HepG2 (cell line): ENCODE results near the gene KRTAP7-1. TPM values are rescaled to one million over a fixed set of nuclear protein-coding genes. Genes with fewer than 3 reads are reported as not detected.

ENCODE experiments used
- ATAC-seq: fragments of 200-7000 bp; cut with Tn5 transposase; 3 replicates; pipeline ENCODE4 v1.9.1; 2020; ENCODE audit warnings: mild to moderate bottlenecking, moderate library complexity
- BruUV-seq: library from RNA; stranded (reverse); fragments of 400-500 nt; replicated peaks from 2 replicates; lab custom pipeline; 2021; lab: Mats Ljungman, UMichigan
- CTCF ChIA-PET: fragments of 300-600 bp; formaldehyde crosslinking; extraction: SDS; loops from one replicate; lab custom pipeline; 2021; ENCODE audit warnings: low total read pairs, inconsistent platforms, low intra/inter-chr PET ratio; lab: Yijun Ruan, JAX
- POLR2A ChIA-PET: fragments of 350-600 bp; sonication (Branson Sonifier 250); formaldehyde crosslinking; loops from one replicate; lab custom pipeline; 2020; ENCODE audit warnings: antibody characterized with exemption, inconsistent platforms; lab: Yijun Ruan, JAX
- DNase-seq: peaks from one replicate; pipeline ENCODE4 v3.0.0-alpha.2; 2015; ENCODE audit warnings: low spot score
- FAIRE-seq: peaks from 3 replicates; lab custom pipeline; 2011; peaks lifted over from hg19 to GRCh38; lab: Jason Lieb, UNC
- H2AFZ ChIP-seq: one replicate; pipeline ENCODE4 v1.6.1; 2011; ENCODE audit warnings: low read length, inconsistent platforms
- H3K27ac ChIP-seq: fragments of 300-600 bp; 3 replicates; pipeline ENCODE4 v1.8.0; 2011; ENCODE audit warnings: mixed run types, mild to moderate bottlenecking, mixed read lengths, low read length, inconsistent platforms; ENCODE audit not compliant: insufficient read depth; ENCODE audit errors: extremely low read length
- H3K27me3 ChIP-seq, 2 experiments: fragments of 200-600 bp in 1 of 2; 2 replicates in 1 of 2; 3 replicates in 1 of 2; pipeline versions ENCODE4 v1.6.0 to v1.8.0; 2011; ENCODE audit warnings: low read length in 2 of 2, mild to moderate bottlenecking in 2 of 2, moderate library complexity in 2 of 2, inconsistent platforms in 1 of 2; ENCODE audit not compliant: insufficient read depth in 2 of 2, control insufficient read depth in 1 of 2
- H3K36me3 ChIP-seq, 2 experiments: fragments of 200-600 bp in 1 of 2; replicated peaks in 1 of 2; 2 replicates in 1 of 2; 3 replicates in 1 of 2; pipeline versions ENCODE4 v1.5.1 to v1.8.0; 2011; ENCODE audit warnings: low read length in 2 of 2, inconsistent platforms in 1 of 2; ENCODE audit not compliant: insufficient read depth in 2 of 2, control insufficient read depth in 1 of 2
- H3K4me1 ChIP-seq: 2 replicates; pipeline ENCODE4 v1.5.1; 2012; ENCODE audit warnings: low read length, inconsistent platforms; ENCODE audit not compliant: insufficient read depth
- H3K4me2 ChIP-seq: 2 replicates; pipeline ENCODE4 v1.6.0; 2011; ENCODE audit warnings: low read depth, low read length, inconsistent platforms
- H3K4me3 ChIP-seq, 3 experiments: fragments of 200-600 bp in 1 of 3; sonication (generic), shearing (Covaris generic) in 1 of 3; replicated peaks in 1 of 3; 2 replicates each; pipeline ENCODE4 v1.5.1; 2011 to 2016; ENCODE audit warnings: low read length in 3 of 3, inconsistent platforms in 2 of 3, low read depth in 2 of 3, mild to moderate bottlenecking in 2 of 3, control low read depth in 1 of 3, mixed read lengths in 1 of 3; ENCODE audit not compliant: insufficient read depth in 1 of 3
- H3K79me2 ChIP-seq: one replicate; pipeline ENCODE4 v1.6.1; 2011; ENCODE audit warnings: low read length, inconsistent platforms; ENCODE audit not compliant: insufficient read depth
- H3K9ac ChIP-seq: 2 replicates; pipeline ENCODE4 v1.6.0; 2011; ENCODE audit warnings: mild to moderate bottlenecking, low read depth, low read length, inconsistent platforms; ENCODE audit not compliant: insufficient read depth
- H3K9me3 ChIP-seq: 2 replicates; pipeline ENCODE4 v1.5.1; 2012; ENCODE audit warnings: mild to moderate bottlenecking, low read length
- H4K20me1 ChIP-seq: 2 replicates; pipeline ENCODE4 v1.6.0; 2011; ENCODE audit warnings: inconsistent platforms, mild to moderate bottlenecking, low read length, moderate library complexity; ENCODE audit not compliant: insufficient read depth
- DNMT1 ChIP-seq: sonication (generic); formaldehyde crosslinking; IDR thresholded peaks from 2 replicates; pipeline ENCODE4 v1.5.1; 2020; ENCODE audit warnings: mild to moderate bottlenecking, missing genetic modification reagents
- ETV6 ChIP-seq: sonication (generic); formaldehyde crosslinking; conservative IDR thresholded peaks from 2 replicates; pipeline ENCODE4 v1.4.0; 2020; ENCODE audit warnings: missing genetic modification reagents
- HNF1A ChIP-seq, 2 experiments: sonication (generic) in 1 of 2; formaldehyde crosslinking in 1 of 2; IDR thresholded peaks; 2 replicates each; pipeline versions ENCODE4 v1.4.0 to v1.6.1; 2016 to 2020; ENCODE audit warnings: borderline replicate concordance in 1 of 2, low read depth in 1 of 2, mild to moderate bottlenecking in 1 of 2, missing genetic modification reagents in 1 of 2
- KMT2A ChIP-seq: sonication (generic); formaldehyde crosslinking; IDR thresholded peaks from 2 replicates; pipeline ENCODE4 v1.4.0; 2020; ENCODE audit warnings: missing genetic modification reagents
- MAFK ChIP-seq, 2 experiments: IDR thresholded peaks in 1 of 2; conservative IDR thresholded peaks in 1 of 2; 2 replicates each; pipeline ENCODE4 v1.6.1; 2011; ENCODE audit warnings: improper control_type of control experiment in 2 of 2, low read length in 2 of 2
- NFAT5 ChIP-seq: sonication (generic); formaldehyde crosslinking; IDR thresholded peaks from 2 replicates; pipeline ENCODE4 v1.4.0; 2020; ENCODE audit warnings: missing genetic modification reagents
- PITX1 ChIP-seq: sonication (generic); formaldehyde crosslinking; IDR thresholded peaks from 2 replicates; pipeline ENCODE4 v1.5.1; 2020; ENCODE audit warnings: mild to moderate bottlenecking, missing genetic modification reagents
- SMC3 ChIP-seq: IDR thresholded peaks from 2 replicates; pipeline ENCODE4 v1.6.1; 2011; ENCODE audit warnings: low read length, improper control_type of control experiment
- STAT5B ChIP-seq: sonication (generic); formaldehyde crosslinking; IDR thresholded peaks from 2 replicates; pipeline ENCODE4 v1.4.0; 2020; ENCODE audit warnings: missing genetic modification reagents
- TMF1 ChIP-seq: sonication (generic); formaldehyde crosslinking; IDR thresholded peaks from 2 replicates; pipeline ENCODE4 v1.8.1; 2022; ENCODE audit warnings: low read depth, missing genetic modification reagents
- ZBTB8A ChIP-seq: sonication (generic); formaldehyde crosslinking; IDR thresholded peaks from 2 replicates; pipeline ENCODE4 v1.4.0; 2020; ENCODE audit warnings: mild to moderate bottlenecking, low read depth, missing genetic modification reagents, borderline replicate concordance
- ZNF317 ChIP-seq: sonication (generic); formaldehyde crosslinking; IDR thresholded peaks from 2 replicates; pipeline ENCODE4 v1.5.0; 2020; ENCODE audit warnings: mild to moderate bottlenecking, missing genetic modification reagents
- ZNF761 ChIP-seq: sonication (generic); formaldehyde crosslinking; conservative IDR thresholded peaks from 2 replicates; pipeline ENCODE4 v1.4.0; 2020; ENCODE audit warnings: mild to moderate bottlenecking, missing genetic modification reagents
- ZSCAN12 ChIP-seq: sonication (generic); formaldehyde crosslinking; IDR thresholded peaks from 2 replicates; pipeline ENCODE4 v1.9.0; 2021; ENCODE audit warnings: mild to moderate bottlenecking, missing genetic modification reagents
- WGBS: methylation state at CpG from one replicate; pipeline ENCODE4 v1.1.6; 2017; ENCODE audit warnings: low lambda C conversion rate; 5-methylcytosine and 5-hydroxymethylcytosine counted together
- in situ Hi-C: cut with HindIII; loops from 2 replicates; pipeline ENCODE4 v1.10.0; 2017; ENCODE audit warnings: low pct_unique_long_range_greater_than_20kb; ENCODE audit not compliant: extremely low pct_ligation_motif_present
- intact Hi-C: fragments of 100-400 bp; cut with micrococcal nuclease; formaldehyde crosslinking; loops from one replicate; pipeline ENCODE4 v1.10.0; 2022; ENCODE audit not compliant: unreplicated experiment
- polyA plus RNA-seq, 8 experiments: library from polyadenylated mRNA; depleted of rRNA in 3 of 8; stranded (reverse) in 7 of 8; unstranded in 1 of 8; fragments of >200 nt; fragmentation: Illumina TruSeq in 4 of 8; extraction: Trizol in 4 of 8; gene quantifications; 2 replicates each; pipeline versions ENCODE4 v1.2.1 to v1.2.3, GENCODE V29; 2011 to 2016; ENCODE audit warnings: low read depth in 4 of 8, missing spikeins in 1 of 8, mixed read lengths in 1 of 8; ENCODE audit not compliant: insufficient read depth in 1 of 8
- total RNA-seq, 5 experiments: library from RNA; depleted of rRNA; stranded (reverse); fragments of >200 nt; fragmentation: Illumina TruSeq; extraction: Trizol; gene quantifications; 2 replicates each; pipeline ENCODE4 v1.2.3, GENCODE V29; 2016; ENCODE audit warnings: low read depth in 1 of 5

The KRTAP7-1 gene
- total and polyA plus RNA-seq, 2 of the 13 experiments (the other 11 are each of a cell fraction or from before 2014, with no cell fraction given) = not detected

- in situ Hi-C loops = no loop called here
- BruUV-seq = no TSS peak
- H3K9me3 ChIP-seq = peaks cover 76% of the 10 kb centered on the region
- ChIA-PET CTCF (interaction anchor here (2.4 kb wide), 1 partner anchor 255 kb away, joined by 18 read pairs; no protein-coding TSS in a partner anchor), POLR2A (no interaction called here)
- no peak overlapping the region for H3K4me3 ChIP-seq
- no peaks in the 10 kb centered on the region for H3K4me1 ChIP-seq
- no peak for FAIRE-seq
- intact Hi-C loops = no loop called here
- no peak overlapping the region for H3K9ac ChIP-seq
- H3K4me2 ChIP-seq = no peak overlapping the region
- H4K20me1 ChIP-seq = no peaks in the 10 kb centered on the region
- no peak for ATAC-seq
- no peak overlapping the region for H3K27ac ChIP-seq
- H3K27me3 ChIP-seq = no peaks in the 10 kb centered on the region
- 32% methylated on average over 6 of the region's 6 CpGs for WGBS
- H3K36me3 ChIP-seq = no peaks in the 10 kb centered on the region
- DNase-seq = peak; percentile 2
- H2AFZ ChIP-seq = no peak overlapping the region
- H3K79me2 ChIP-seq = no peaks in the 10 kb centered on the region
- peak; percentile 64; the same call in 1 of the 2 replicates for TF ChIP-seq ZNF317
- no peak for TF ChIP-seq MAFK (conservative IDR thresholded peaks at IDR 0.05 in 1 of 2, IDR thresholded peaks at IDR 0.05 in 1 of 2; ENCODE audit: low read length in 2 of 2)
- TF ChIP-seq ZBTB8A (CRISPR knock-in tag) = no peak
- 0 out of 2 replicates have a peak, but pooled peaks have one; percentile 4 for TF ChIP-seq SMC3
- TF ChIP-seq NFAT5 (CRISPR knock-in tag) = no peak
- no peak for TF ChIP-seq STAT5B (CRISPR knock-in tag)
- no peak for TF ChIP-seq ZNF761 (CRISPR knock-in tag)
- no peak for TF ChIP-seq DNMT1 (CRISPR knock-in tag)
- TF ChIP-seq HNF1A (IDR thresholded peaks at IDR 0.05; ENCODE audit: low read depth) = no peak
- TF ChIP-seq HNF1A (CRISPR knock-in tag; IDR thresholded peaks at IDR 0.05; ENCODE audit: borderline replicate concordance) = no peak
- TF ChIP-seq ETV6 (CRISPR knock-in tag) = no peak
- TF ChIP-seq PITX1 (CRISPR knock-in tag) = no peak
- TF ChIP-seq KMT2A (CRISPR knock-in tag) = no peak
- TF ChIP-seq ZSCAN12 (CRISPR knock-in tag) = no peak
- TF ChIP-seq TMF1 = no peak
These were observed 1.7 kb upstream of the KRTAP7-1 start for GRCh38 chr21:30831194-30831765.
